Fibroblast of mammary gland (primary cell): ENCODE results near the gene NEK10.

Experiments used
- DNase-seq: peaks from one replicate; pipeline ENCODE4 v3.0.0-alpha.2; 2010; ENCODE audit warnings: low read depth
- H3K4me3 ChIP-seq: 2 replicates; pipeline ENCODE4 v1.5.1; 2011; ENCODE audit warnings: low read depth, mild to moderate bottlenecking, low read length, moderate library complexity; ENCODE audit not compliant: control insufficient read depth
- CTCF ChIP-seq: conservative IDR thresholded peaks from 2 replicates; pipeline ENCODE4 v1.5.1; 2011; ENCODE audit warnings: low read depth, low read length, inconsistent platforms; ENCODE audit not compliant: control insufficient read depth, insufficient read depth

NEK10 gene

DNA sequence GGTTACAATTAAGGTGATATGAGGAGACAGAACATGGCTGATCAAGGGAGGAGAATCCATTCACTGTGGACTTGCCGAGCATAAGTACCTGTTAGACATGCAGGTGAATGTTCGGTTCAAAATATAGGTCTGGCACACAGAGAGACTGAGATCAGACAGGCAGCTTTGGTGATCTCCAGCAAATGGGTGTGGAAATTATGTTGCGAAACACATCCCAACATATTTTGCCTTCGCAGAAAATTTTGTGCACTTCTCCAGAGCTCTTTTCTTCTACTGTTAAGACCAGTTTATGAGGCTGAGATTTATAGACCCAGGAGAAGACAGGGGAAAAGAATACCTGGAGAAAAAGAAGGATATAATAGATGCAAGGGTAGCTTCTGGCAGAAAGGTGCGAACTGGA lies 183.2 kb downstream of the NEK10 start:
- TF ChIP-seq CTCF: no peak
- no peak overlapping the region for H3K4me3 ChIP-seq
- DNase-seq: no peak

GRCh38 chr3:27185231-27185989 lies 183.8 kb downstream of the NEK10 start:
- TF ChIP-seq CTCF: no peak
- H3K4me3 ChIP-seq: no peak overlapping the region
- DNase-seq: no peak

- H3K4me3 ChIP-seq: no peak overlapping the region
- no peak for DNase-seq
- TF ChIP-seq CTCF: no peak
Observed at GRCh38 chr3:27184261-27184660, 184.9 kb downstream of the NEK10 start.

GRCh38 chr3:27176256-27176655 lies 192.9 kb downstream of the NEK10 start:
- DNase-seq: no peak
- TF ChIP-seq CTCF: no peak
- H3K4me3 ChIP-seq: no peak overlapping the region

- TF ChIP-seq CTCF: no peak
- no peak overlapping the region for H3K4me3 ChIP-seq
- DNase-seq: no peak
Observed at GRCh38 chr3:27174530-27174929, 194.7 kb downstream of the NEK10 start.

DNA sequence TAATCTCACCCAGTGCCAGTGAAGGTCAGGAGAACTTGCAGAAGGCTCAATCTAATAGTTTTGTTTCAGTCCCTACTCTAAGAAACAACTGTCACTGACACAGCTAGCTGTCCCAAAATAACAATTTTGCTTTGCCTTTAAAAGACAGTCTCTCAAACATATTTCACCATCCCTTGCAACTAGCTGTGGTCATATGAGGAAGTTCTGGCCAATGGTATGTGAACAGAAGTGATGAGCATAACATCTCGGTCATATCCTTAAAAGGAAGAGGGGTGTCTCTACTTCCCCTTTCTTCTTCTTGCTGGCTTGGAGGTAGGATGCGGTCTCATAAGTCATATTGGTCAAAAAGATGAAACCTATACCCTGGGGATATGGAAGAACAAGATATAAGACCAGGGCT lies 198.1 kb downstream of the NEK10 start:
- no peak for DNase-seq

More for the DNA sequence above, 198.1 kb downstream of the NEK10 start:
- TF ChIP-seq CTCF: no peak
- no peak overlapping the region for H3K4me3 ChIP-seq
